Skeletal muscle cell (primary cell): Measurements from ENCODE around the gene PTPRU.
"Not testable (repeated sequence)": the region's sequence is repeated elsewhere in the genome, so short reads cannot be mapped to it uniquely, and the experiment has no call there.

Source experiments
- DNase-seq: peaks from one replicate; pipeline ENCODE4 v3.0.0-alpha.2; 2010; ENCODE audit warnings: low read depth
- H3K4me3 ChIP-seq: 2 replicates; pipeline ENCODE4 v1.5.1; 2011; ENCODE audit warnings: low read depth, mild to moderate bottlenecking, control low read depth, low read length, moderate library complexity

The PTPRU gene

GRCh38 chr1:29218223-29218622, 18.1 kb upstream of the PTPRU start:
- no peak for DNase-seq
- no peak overlapping the region for H3K4me3 ChIP-seq

GRCh38 chr1:29221296-29221695, 15.0 kb upstream of the PTPRU start:
- no peak overlapping the region for H3K4me3 ChIP-seq
- no peak for DNase-seq

- not testable (repeated sequence) for H3K4me3 ChIP-seq, DNase-seq
Observed at GRCh38 chr1:29222260-29222659, 14.1 kb upstream of the PTPRU start.

GRCh38 chr1:29222686-29223085, 13.6 kb upstream of the PTPRU start:
- H3K4me3 ChIP-seq, result no peak overlapping the region
- DNase-seq, result no peak

GRCh38 chr1:29223521-29223920, 12.8 kb upstream of the PTPRU start:
- H3K4me3 ChIP-seq, result no peak overlapping the region
- DNase-seq, result no peak

- H3K4me3 ChIP-seq, result no peak overlapping the region
- no peak for DNase-seq
Observed at GRCh38 chr1:29224356-29224837, 11.9 kb upstream of the PTPRU start.

GRCh38 chr1:29225361-29225760, 11.0 kb upstream of the PTPRU start:
- no peak overlapping the region for H3K4me3 ChIP-seq
- no peak for DNase-seq

GRCh38 chr1:29227511-29227910, 8.8 kb upstream of the PTPRU start:
- no peak overlapping the region for H3K4me3 ChIP-seq
- no peak for DNase-seq

GRCh38 chr1:29230204-29230552, 6.1 kb upstream of the PTPRU start:
- no peak for DNase-seq
- H3K4me3 ChIP-seq, result peak overlapping the region; percentile 87

GRCh38 chr1:29230553-29231378, 5.6 kb upstream of the PTPRU start, which contains the start of gene MECR:
Gene MECR (minus strand): TSS chr1:29230934. CDS start chr1:29230906, 28 bp downstream.
- peak within 1 kb of the TSS; percentile 87 for H3K4me3 ChIP-seq
- peak; percentile 71 for DNase-seq

GRCh38 chr1:29232387-29232786, 3.9 kb upstream of the PTPRU start:
- H3K4me3 ChIP-seq, result no peak overlapping the region
- no peak for DNase-seq

GRCh38 chr1:29233693-29234092, 2.6 kb upstream of the PTPRU start:
- H3K4me3 ChIP-seq, result no peak overlapping the region
- no peak for DNase-seq

GRCh38 chr1:29234471-29234870, 1.9 kb upstream of the PTPRU start:
- H3K4me3 ChIP-seq, result no peak overlapping the region
- no peak for DNase-seq

- not testable (repeated sequence) for H3K4me3 ChIP-seq, DNase-seq
Observed at GRCh38 chr1:29234881-29235280, 1.4 kb upstream of the PTPRU start.

GRCh38 chr1:29236712-29237128, 398 bp downstream of the PTPRU start:
- no peak for DNase-seq
- peak overlapping the region; percentile 90 for H3K4me3 ChIP-seq

- peak overlapping the region; percentile 90 for H3K4me3 ChIP-seq
- no peak for DNase-seq
Observed at GRCh38 chr1:29237129-29237821, 953 bp downstream of the PTPRU start.

- DNase-seq, result no peak
- peak overlapping the region; percentile 57 for H3K4me3 ChIP-seq
Observed at GRCh38 chr1:29237852-29238619, 1.7 kb downstream of the PTPRU start.

GRCh38 chr1:29238620-29239002, 2.3 kb downstream of the PTPRU start:
- H3K4me3 ChIP-seq, result peak overlapping the region; percentile 57
- DNase-seq, result no peak

- no peak for DNase-seq
- H3K4me3 ChIP-seq, result no peak overlapping the region
Observed at GRCh38 chr1:29239142-29239541, 2.8 kb downstream of the PTPRU start.

GRCh38 chr1:29240400-29240837, 4.1 kb downstream of the PTPRU start:
- H3K4me3 ChIP-seq, result no peak overlapping the region
- no peak for DNase-seq
